Measurements from ENCODE around the gene CELF2. TPM values are rescaled to one million over a fixed set of nuclear protein-coding genes. Genes with fewer than 3 reads are reported as not detected.

Gene CELF2
- 78.9 and 89.2 TPM in 2 replicates for total RNA-seq

DNA sequence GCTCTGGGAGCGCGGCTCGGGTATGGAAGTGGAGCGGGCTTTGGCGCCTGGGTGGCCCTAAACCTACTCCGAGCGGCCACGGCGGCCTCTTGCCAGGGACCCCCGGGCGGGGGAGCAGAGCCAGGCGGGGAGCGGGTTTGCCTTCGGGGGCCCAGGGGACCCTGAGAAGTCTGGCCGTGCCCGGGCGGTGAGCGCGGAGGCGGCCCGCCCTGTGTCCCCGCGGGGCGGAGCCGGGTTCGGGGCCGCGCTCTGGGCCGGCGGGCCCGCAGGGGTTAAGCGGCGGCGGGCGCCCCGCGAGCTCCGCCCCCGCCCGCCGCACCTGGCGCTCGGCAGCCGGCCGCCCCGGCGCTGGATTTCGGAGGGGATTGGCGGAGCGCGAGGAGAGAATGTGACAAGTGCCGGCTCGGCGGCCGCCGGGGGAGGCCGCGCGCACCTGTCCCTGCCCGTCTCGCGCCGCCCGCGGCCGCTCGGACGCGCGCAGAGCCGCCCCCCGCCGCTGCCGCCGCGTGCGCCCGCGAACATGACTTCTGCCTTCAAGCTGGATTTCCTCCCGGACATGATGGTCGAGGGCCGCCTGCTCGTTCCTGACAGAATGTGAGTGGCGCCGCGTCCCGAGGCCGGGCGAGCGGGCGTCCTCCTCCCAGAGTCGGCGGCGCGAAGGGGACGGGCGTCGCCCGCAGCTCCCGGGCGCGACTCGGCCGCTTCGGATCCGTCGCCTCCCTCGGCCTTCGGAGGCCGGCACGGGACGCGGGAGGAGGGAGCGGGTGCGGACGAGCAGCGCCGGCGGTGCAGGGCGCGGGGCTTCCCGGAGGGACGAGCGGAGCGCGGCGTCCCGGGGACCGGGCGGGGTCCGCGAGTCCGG is at the start of gene CELF2:
Gene CELF2 (plus strand): TSS at position 303 of the 862 bp plus-strand sequence. CDS start 218 bp downstream, at position 521.
- Mint-ChIP-seq H3K9me3 (no peaks in the 10 kb centered on the region), H3K36me3 (ENCODE audit: low read depth) (no peaks in the 10 kb centered on the region), H3K4me3 (peak within 1 kb of the TSS; percentile 79), H3K4me1 (peaks cover 12% of the 10 kb centered on the region), H3K27ac (no peak within 1 kb of the TSS), H3K27me3 (peaks cover 67% of the 10 kb centered on the region)
- DNase-seq (peak; percentile 53), ATAC-seq (ENCODE audit: low read depth) (peak; percentile 78)
- intact Hi-C loops (cut with micrococcal nuclease) = loop anchor here (2.0 to 10.0 kb wide), 4 partner anchors 147 to 457 kb away; no protein-coding TSS in a partner anchor
- TF ChIP-seq CTCF (IDR thresholded peaks at IDR 0.05) = no peak
- ChIA-PET CTCF (no interaction called here), POLR2A (no interaction called here)

DNA sequence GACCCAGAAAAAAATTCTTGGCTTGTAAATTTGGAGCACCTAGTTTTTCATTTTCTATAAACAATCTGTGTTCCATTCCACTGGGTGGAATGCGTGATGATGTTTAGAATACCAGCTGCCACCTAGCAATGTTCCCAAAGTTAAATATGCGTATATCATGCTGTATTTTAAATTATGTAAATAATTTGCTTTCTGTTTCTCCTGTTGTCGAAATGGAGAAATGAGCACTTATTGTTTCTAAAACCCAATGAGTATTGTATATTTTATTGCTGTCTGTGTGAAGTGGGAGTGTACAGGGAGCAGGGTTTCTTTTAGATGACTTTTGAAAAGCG is 49.4 kb upstream of the CELF2 start:
- Mint-ChIP-seq H3K27me3 (peaks cover 31% of the 10 kb centered on the region), H3K4me1 (no peaks in the 10 kb centered on the region), H3K36me3 (ENCODE audit: low read depth) (no peaks in the 10 kb centered on the region), H3K27ac (no peak overlapping the region), H3K9me3 (no peaks in the 10 kb centered on the region), H3K4me3 (no peak overlapping the region)
- ATAC-seq (ENCODE audit: low read depth) (no peak), DNase-seq (no peak)
- intact Hi-C loops (cut with micrococcal nuclease) = no loop called here
- ChIA-PET CTCF (no interaction called here), POLR2A (no interaction called here)
- TF ChIP-seq CTCF (IDR thresholded peaks at IDR 0.05) = no peak

DNA sequence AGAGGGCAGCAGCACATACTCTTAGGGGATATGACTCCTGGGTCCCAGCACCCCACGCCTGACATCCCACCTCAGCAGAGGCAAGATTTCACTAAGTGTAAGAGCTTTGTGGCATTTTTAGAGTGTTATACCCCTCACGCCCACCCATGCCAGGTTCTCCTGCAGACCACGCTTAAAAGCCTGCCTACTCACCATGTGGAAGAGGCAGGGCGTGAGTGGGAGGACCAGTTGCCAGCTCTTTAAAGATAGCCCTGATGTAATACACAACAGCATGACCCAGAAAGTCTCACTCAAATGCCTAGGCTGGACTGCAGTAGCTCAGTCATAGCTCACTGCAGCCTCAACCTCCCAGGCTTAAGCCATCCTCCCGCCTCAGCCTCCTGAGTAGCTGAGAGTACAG is 44.4 kb upstream of the CELF2 start:
- DNase-seq (no peak), ATAC-seq (ENCODE audit: low read depth) (no peak)
- H3K9me3 Mint-ChIP-seq = no peaks in the 10 kb centered on the region
- no peak for TF ChIP-seq CTCF (IDR thresholded peaks at IDR 0.05)
- ChIA-PET CTCF (no interaction called here), POLR2A (no interaction called here)
- no peak overlapping the region for H3K4me3 Mint-ChIP-seq
- H3K4me1 Mint-ChIP-seq = no peaks in the 10 kb centered on the region
- no peak overlapping the region for H3K27ac Mint-ChIP-seq
- intact Hi-C loops (cut with micrococcal nuclease) = no loop called here
- H3K36me3 Mint-ChIP-seq (ENCODE audit: low read depth) = no peaks in the 10 kb centered on the region
- H3K27me3 Mint-ChIP-seq = peaks cover 36% of the 10 kb centered on the region

DNA sequence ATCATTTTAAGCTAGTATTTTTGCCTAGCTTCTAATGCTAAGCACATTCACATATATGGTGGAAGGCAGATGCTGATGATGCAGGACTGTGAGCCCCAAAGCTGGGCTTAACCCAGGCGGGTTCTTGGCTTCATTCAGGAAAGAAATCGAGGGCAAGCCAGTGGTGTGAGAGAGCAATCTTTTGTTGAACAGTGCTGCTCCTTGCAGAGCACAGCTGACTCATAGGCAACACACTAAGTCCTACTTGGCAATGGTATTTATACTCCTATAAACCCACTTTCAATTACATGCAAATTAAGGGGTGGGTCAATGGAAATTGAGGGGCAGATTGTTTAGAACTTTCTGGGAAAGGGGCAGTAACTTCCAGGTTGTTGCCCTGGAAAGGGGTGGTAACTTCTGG is 42.0 kb upstream of the CELF2 start:
- DNase-seq (no peak), ATAC-seq (ENCODE audit: low read depth) (no peak)
- Mint-ChIP-seq H3K9me3 (no peaks in the 10 kb centered on the region), H3K27ac (no peak overlapping the region), H3K4me3 (no peak overlapping the region), H3K27me3 (peaks cover 33% of the 10 kb centered on the region), H3K36me3 (ENCODE audit: low read depth) (no peaks in the 10 kb centered on the region), H3K4me1 (peaks cover 1% of the 10 kb centered on the region)
- TF ChIP-seq CTCF (IDR thresholded peaks at IDR 0.05) = no peak
- ChIA-PET POLR2A (no interaction called here), CTCF (no interaction called here)
- intact Hi-C loops (cut with micrococcal nuclease) = no loop called here

DNA sequence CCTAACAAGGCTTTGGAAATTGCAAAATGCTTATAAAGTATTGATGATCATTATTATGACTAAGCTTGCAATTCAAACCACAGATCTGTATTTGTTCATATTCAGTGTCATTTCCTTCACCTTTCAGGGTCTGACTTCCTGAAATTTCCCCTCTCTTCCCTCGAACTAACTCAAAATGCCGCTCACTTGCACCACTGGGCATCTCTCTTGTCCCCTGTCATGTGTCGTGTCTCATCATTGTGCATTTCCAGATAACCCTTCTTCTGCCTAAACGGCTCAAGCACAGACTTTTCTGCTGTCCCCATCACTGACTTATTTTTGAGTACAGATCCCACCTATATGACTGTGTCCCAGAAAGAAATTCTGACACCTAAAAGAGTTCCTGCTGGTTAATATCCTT is 41.0 kb upstream of the CELF2 start:
- ChIA-PET CTCF (no interaction called here), POLR2A (no interaction called here)
- no peaks in the 10 kb centered on the region for H3K9me3 Mint-ChIP-seq
- peaks cover 36% of the 10 kb centered on the region for H3K27me3 Mint-ChIP-seq
- DNase-seq (no peak), ATAC-seq (ENCODE audit: low read depth) (no peak)
- H3K4me3 Mint-ChIP-seq = no peak overlapping the region
- no peaks in the 10 kb centered on the region for H3K36me3 Mint-ChIP-seq (ENCODE audit: low read depth)
- TF ChIP-seq CTCF (IDR thresholded peaks at IDR 0.05) = no peak
- peaks cover 1% of the 10 kb centered on the region for H3K4me1 Mint-ChIP-seq
- intact Hi-C loops (cut with micrococcal nuclease) = no loop called here
- no peak overlapping the region for H3K27ac Mint-ChIP-seq
